COR-L47 (cell line): Measurements from ENCODE around the gene SLCO2A1.

Source experiments
- DNase-seq: peaks from one replicate; lab custom pipeline; 2025; lab: John Stamatoyannopoulos, UW

The SLCO2A1 gene

DNA sequence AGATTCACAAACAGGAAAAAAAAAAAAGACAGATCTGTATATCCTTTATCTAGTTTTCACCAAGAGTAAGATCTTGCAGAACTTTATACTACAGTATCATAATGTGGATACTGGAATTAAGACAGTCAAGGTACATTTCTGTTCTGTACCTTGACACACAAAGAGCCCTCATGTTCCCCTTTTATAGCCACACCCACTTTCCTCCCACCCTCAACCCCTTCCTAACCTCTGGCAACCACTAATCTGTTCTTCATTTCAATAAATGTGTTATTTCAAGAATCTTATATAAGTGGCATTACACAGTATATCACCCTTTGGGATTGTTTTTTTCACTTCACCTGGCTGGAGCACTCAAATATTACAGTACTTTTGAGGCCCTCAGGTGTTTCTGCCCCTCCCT is 130.4 kb downstream of the SLCO2A1 start:
- DNase-seq: no peak

DNA sequence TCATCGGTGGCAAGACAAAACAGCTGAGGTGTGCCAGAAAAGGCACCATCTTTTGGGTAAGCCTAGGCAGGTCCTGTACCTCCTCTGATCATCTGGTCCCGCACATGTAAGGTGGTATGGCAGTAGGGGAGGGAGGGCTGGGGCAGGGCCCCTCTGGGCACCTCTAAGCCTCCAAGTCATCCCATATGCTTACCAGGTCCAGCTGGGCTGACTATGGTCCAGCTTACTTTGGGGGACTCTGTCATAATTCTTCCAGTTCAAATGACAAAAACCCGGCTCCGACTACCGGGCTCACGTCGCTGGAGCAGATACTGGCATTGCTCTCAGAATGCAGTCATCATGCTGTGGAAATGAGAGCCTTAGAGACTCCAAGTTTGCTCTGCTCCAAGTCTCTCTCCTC is 132.2 kb downstream of the SLCO2A1 start:
- no peak for DNase-seq

DNA sequence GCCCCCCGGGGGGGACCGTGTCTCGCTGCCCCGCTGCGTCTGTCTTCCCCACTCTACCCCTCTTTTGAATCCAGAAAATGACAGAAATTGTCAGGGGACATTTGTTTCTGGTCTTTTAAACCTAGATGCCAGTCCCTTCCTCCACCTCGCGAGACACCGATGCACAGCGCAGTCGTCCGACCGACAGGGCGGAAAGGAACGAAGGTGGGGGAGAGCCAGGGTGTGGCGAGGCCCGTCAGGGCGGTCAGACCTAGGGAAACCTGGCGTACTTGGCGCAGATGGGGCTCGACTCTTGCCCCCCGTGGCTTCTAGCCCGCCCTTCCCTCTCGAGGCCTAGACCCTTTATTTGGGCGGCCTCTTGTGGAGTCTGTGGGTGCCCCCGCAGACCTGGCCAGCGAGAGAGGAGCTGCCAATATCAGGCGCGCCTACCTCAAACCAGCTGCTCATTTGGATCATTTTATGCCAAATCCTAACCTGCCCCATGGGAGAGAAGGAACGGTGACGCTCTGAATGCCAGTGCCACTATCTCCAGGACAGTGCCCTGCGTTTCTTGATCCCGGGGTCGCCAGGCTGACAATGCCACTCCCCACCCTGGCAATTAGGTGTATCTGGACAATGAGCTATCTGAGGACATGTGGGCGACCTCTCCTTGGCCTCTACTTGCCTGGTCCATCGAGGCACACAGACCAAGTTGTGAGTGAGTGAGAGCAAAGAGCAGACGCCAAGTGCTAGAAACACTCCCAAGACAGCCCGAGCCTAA is 133.5 kb downstream of the SLCO2A1 start:
- no peak for DNase-seq

DNA sequence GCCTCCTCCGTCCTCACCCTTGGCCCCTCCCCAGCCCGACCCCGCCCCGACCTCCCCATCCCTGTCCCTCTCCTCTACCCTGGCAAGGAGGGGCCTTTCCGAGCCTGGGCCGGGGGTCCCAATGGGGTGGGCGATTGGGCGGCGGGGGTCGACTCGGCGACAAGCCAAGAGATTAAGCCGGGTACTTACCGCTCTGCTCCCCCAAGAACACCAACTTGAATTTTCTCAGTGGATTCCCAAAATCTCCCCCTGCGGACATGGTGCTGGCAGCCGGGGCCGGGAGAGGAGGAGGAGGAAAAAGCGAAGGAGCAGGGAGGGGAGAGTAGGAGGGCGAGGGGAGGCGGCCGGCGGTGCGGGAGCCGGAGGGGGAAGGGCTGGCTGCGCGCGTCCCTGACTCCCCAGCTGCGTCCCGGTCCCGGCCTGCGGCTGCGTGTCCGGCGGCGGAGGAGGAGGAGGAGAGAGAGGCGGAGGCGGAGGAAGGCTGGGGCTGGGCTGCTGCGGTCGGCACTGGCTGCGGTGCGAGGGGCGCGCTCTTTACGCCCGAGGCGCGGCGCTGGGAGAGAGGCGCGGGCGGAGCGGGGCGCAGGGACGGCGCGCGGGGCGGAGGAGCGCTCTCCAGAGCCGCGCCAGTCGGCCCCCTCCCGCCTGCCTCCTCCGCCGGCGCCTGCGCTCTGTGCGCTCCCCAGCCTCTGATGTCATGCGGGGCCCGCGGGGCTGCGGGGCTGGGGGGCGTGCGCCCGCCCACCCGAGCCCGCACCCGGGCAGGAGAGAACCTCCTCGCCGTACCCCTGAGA is 134.3 kb downstream of the SLCO2A1 start, which contains the start of gene RAB6B:
Gene RAB6B (minus strand): TSS at position 675 of the 794 bp plus-strand sequence. CDS start 416 bp downstream, at position 259.
- DNase-seq: peak; percentile 71

DNA sequence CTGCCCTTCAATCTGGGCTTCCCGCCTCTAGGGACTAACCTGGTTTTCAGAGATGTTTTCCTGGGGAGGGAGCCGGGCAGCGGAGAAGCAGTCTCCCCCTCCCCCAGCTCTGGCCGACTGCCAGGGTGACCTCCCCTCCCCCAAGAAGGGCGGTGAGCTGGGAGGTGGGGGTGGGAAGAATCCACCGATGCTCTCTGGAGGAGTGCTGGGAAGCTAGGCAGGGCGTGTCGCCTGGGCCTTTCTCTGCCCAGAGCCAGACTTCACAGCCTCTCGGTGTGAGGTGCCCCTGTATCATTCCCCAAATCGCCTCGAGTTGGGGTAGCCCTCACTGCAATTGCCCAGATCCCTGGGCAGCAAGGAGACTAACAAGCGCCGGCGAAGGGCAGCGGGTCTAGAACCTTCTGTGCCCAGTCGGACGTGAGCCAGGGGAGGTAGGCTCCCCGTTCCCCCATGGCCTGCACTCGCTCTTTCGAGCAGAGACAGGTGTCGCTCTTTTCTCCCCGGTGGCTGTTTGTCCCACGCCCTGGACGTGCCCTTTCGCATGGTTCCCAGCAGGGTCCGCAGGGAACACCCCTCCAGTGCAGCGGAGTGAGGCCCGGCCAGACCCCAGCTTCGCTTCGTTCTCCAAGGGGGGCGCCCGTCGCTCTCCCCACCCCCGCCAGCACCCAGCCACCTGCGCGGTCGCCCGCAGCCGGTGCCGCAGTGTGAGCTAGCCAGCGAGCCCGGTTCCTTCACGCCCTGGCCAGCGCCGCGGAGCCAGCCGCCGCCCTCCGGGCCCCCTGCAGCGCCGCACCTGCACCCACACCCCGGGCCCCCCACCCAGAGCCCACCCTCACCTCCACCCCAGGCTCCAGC is 135.1 kb downstream of the SLCO2A1 start:
- peak; percentile 63 for DNase-seq

DNA sequence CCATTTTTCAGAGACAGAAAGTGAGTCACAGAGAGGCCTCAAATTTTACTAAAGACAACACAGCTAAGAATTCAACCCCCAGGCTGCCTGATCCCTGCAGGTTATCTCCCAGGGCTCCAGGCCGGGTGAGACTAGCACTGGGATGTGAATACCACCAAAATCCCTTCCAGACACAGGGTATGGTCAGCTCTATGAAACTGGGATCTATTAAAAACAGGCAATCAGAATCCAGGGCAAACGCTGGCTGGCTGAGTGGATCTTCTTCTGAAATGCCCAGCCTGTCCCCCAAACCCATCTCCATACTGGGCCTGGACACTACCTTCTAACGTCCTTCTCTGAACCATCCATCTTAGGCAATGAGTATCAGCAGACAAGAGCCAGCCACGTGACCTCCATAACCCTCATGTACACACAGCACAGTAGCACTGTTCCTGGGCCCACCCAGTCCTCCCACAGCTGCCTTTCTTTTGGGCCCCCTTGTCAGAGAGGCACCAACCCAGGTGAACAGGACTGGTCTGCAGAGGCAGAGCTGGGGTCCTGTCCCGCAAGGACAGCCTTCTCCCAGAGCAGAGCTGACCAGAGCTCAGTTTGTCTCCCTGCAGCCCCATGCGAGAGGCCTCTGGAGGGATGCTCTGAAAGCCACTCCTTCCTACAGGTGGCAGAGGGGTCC is 135.9 kb downstream of the SLCO2A1 start:
- no peak for DNase-seq

DNA sequence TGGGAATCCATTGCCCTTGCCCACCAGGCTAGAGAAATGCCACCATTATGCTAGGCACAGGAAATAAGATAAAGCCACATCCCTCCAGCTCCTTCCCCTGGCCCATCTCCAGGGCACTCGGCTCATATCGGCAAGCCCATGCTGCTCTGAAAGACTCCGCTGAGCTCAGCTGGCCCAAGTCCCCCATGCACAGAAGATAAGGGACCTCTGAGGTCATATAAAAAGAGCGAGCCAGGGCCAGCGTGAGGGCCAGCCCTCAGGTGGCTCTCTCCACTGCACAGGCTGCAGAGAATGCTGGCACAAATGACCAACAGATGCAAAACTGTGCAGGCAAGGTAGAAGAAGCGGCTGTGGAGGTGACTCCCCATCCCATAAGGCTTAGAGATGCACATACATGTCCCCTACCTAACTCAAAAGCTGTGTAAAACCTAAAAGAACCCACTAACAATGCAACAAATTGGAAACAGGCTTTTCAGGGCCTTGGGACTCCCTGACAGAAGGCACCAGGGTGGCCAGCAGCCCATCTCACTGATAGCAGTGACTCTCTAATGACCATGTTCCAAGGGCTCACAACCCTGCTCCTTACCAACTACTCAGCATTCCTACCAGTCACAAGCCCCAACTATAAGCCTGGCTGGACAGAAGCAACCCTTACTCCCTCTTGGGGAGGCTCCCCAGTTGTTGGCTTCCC is 137.0 kb downstream of the SLCO2A1 start:
- no peak for DNase-seq

DNA sequence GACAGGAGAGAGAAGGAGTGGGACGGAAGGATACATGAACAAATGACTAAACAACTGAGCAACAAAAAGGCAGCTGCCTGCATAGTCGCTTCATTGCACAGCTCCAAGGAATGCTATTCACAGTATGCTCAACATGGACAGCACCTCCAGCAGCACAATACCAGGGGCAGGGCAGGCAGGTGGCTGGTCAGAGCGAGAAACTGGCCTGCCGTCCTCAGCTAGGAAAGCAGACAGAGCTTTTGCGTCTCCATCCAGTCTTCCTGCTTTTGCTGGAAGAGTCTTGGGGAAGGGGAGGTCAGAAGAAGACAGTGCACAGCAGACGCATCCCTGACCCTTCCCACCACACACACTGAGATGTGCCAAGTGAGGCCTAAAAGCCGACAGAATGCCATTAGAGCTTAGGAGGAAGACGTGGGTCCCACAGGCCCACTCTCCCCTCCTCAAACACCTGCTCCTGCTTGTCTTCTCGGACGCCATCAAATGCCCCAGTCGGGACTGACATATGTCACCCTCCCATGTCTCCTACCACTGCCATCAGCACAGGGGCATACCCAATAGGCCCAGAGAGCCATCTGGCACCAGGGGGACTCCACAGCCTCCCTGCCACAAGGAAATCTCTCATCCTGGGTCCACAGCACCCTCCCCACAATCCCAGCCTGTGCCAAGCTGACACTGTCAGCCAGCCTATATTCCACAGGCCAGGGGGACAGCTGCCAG is 137.9 kb downstream of the SLCO2A1 start:
- no peak for DNase-seq

DNA sequence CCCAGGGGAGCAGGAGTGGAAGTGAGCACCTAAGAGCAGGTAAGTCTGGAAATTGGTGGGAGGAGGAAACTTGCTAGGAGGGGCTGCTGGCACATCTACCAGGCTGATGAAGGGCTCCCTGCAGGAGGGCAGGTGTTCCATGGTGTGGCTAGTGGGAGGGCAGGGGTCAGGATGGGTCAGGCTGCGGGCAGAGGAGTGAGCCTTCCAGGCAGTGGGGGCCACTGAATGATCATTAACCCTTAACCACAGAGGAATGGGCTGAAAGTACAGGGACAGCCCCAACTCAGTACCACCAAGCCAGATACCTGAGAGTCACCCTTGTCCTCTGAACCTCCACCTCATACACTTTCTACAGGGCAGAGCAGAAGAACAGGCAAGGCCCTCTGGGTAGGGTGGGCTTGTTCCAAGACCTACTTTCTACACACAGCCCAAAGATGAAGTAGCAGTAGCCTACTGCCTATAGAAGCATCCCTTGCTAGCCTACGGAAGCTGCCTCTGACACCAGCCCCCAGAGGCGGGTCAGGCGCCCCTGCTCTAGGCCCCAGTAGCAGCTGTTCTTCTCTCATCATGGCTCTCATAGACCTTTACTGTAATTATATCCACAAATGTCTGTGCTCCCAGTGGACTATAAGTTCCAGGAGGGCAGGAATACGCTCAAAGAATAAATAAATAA is 138.6 kb downstream of the SLCO2A1 start:
- no peak for DNase-seq

DNA sequence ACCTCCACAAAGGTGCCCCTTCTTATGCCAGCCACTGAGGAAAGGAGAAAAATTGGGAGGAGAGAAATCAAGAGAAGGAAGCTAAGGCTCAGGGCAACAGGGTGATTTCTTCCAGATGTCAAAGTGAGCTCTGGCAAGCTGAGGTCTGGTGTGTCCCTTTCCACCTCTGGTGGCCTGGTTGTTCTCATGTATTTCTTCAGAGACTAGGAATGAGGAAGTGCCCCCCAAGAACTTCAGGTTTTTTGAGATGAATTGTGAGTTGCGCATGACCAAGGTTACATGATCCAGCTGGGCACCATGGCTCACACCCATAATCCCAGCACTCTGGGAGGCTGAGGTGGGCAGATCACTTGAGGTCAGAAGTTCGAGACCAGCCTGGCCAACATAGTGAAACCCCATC is 139.7 kb downstream of the SLCO2A1 start:
- no peak for DNase-seq

DNA sequence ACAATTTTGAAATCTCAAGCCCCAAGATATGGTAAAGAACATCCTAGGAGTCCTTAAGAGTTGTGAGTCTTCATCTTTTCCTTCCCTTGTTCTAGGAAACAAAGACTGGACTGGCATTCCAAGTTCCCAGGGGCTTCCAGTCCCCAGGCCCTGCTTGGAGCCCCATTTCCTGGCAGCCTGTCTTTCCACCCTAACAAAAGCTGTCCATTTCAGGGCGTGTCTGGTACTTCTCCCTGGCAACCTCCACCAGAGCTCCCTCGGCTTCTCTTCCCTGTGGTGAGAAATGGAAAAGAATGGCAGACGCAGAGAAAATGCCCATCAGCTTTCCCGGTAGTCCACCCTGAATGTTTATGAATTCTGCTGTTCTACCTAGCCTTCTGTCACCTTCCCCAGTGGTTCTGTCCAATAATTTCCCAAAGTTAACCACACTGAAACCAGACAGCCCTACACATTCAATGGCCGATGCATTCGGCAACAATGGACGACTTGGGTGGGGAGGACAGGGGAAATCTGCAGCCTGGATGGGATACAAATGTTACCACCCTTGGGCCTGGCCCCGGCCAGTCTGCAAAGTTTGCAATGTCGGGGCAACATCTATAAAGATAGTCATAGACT is 140.9 kb downstream of the SLCO2A1 start:
- peak; percentile 13 for DNase-seq

DNA sequence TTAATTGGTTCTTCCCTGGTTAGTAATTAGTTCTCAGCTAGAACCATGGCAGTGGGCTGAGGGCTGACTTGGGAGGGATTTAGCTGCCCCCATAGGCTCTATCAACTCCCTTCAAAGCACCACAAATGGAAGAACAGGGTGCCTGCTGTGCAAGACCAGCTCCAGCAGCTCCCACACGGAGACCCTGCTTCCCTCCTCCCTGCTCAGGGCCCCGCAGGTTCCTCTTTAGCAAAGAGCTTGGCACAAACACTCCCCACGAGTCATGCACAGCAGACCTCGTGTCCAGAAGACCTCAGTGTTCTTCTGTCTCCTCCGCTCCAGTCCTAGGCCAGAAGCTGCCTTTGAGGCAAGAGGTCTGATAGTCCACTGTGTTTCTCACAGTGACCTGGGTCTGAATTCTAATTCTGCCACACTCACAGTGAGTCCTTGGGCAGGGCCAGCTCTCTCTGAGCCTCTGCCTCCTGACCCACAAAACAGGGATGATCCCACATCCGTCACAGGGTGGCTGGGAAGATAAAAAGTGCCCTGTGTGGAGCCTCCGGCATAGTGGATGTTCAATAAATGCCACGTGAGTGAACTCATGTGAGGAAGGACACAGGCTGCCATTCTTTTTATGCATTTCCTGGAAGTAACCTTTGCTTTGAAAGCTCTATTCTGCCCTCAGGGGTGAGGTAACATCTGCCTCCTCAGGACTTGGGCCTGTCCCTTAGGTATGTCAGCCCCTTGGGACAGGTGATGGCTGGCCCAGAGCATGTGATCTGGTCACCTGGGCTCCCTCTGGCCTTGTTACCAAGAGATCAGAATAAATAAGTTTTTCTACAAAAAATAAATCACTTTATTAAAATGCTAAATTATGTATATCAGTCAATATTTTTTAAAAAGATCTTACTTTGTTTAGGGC is 141.7 kb downstream of the SLCO2A1 start:
- peak; percentile 67 for DNase-seq

DNA sequence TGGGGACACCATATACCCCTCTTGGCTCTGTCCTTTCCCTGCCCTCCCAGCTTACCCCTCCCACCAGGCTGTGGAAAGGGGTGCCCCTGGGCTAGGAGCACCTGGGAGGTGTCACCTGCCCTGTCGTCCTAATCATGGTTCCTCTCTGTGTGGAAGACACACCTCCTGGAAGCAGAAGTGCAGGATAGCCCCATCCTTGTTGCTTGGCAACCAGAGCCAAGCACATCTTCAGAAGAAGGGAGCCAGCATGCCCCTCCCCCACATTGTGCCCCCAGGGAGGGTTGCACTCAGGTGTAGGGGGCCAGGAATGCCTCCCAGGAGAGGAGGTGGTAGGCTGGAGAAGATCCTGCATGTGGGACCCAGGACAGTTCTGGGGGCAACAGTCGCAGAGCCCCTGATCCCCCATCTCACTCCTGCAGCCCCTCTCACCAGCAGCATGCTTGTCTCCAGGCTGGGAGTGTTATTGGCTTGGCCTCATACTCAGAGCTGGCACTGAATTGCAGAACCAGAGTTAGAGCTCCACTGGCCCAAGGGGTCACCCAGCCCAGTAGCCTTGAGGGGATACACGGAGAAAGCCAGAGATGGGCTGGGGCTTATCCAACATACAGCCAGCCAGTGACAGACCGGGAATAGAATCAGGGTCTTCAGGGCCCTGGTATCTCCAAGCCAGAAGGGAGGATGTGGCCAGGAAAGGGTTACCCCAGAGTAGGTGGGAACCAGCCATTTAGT is 142.5 kb downstream of the SLCO2A1 start:
- DNase-seq: peak; percentile 64

DNA sequence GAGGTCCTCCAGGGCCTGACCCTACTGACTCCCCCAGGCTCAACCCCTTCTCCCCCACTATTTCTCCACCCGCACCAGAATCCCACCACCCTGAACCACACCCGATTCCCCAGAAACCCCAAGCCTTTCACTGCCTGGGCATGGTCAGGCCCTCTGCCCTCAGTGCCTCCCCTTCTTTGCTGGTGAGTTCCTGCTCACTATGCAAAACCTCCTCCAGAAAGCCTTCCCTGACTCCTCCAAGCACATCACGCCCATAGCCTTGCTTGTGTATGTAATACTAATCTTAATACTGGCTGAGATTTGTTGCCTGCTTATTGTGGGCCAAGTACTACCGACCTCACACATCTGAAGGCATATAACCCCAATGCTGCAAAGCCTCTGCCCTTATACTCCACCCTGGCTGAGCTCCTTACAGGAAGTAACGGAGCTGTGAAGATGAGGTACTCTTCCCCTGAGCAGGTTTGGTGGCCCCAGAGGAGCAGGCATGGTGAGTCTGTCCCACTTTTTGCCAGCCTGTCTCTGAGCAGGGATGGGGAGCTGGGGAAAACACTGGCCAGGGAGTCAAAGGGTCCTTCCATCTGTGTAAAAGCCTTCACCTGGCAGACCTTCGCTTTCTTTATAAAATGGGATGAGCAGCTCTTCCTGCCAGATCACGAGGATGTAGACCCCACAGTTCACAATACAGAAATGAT is 143.5 kb downstream of the SLCO2A1 start:
- DNase-seq: no peak

DNA sequence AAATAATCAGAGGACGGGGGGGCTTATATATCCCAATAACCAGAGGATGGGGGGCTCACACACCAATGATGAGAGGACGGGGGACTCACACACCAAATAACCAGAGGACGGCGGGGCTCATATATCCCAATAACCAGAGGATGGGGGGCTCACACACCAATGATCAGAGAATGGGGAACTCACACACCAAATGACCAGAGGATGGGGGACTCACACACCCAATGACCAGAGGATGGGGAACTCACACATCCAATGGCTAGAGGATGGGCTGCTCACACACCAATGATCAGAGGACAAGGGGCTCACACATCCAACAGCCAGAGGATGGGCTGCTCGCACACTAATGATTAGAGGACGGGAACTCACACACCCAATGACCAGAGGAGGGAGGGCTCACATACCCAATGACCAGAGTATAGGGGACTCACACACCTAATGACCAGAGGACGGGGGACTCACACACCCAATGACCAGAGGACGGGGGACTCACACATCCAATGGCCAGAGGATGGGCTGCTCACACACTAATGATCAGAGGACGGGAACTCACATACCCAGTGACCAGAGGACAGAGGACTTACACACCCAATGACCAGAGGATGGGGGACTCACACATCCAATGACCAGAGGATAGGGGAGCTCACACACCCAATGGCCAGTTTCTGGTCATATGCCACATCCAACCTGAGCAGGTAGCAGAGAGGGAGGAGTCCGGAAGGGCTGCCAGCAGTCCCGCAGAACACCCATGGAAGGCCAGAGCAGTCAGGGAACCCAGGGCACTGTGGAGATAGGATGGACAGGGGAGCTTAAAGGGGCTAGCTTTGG is 144.6 kb downstream of the SLCO2A1 start:
- DNase-seq: no peak
